HFFc6 (cell line): ENCODE data around the gene ITSN2. TPM values are rescaled to one million over a fixed set of nuclear protein-coding genes. Genes with fewer than 3 reads are reported as not detected.

Experiments
- DNase-seq: peaks from one replicate; pipeline ENCODE4 v3.0.0-alpha.2; 2018
- H3K27ac Mint-ChIP-seq: 2 replicates; pipeline ENCODE4 v1.8.0; 2020; ENCODE audit warnings: mild to moderate bottlenecking, mixed read lengths
- H3K27me3 Mint-ChIP-seq: 2 replicates; pipeline ENCODE4 v1.8.0; 2021; ENCODE audit warnings: mild to moderate bottlenecking, moderate library complexity, mixed read lengths; ENCODE audit not compliant: insufficient read depth
- H3K36me3 Mint-ChIP-seq: 2 replicates; pipeline ENCODE4 v1.8.0; 2021; ENCODE audit warnings: low read depth, mixed read lengths
- H3K4me1 Mint-ChIP-seq: 2 replicates; pipeline ENCODE4 v1.8.0; 2020; ENCODE audit warnings: low read depth, mixed read lengths
- H3K4me3 Mint-ChIP-seq: 2 replicates; pipeline ENCODE4 v1.8.0; 2020; ENCODE audit warnings: mild to moderate bottlenecking, moderate library complexity, mixed read lengths
- H3K9me3 Mint-ChIP-seq: 2 replicates; pipeline ENCODE4 v1.8.0; 2020; ENCODE audit warnings: mild to moderate bottlenecking, mixed read lengths
- total RNA-seq, 6 experiments: library from RNA; stranded (reverse); fragmentation: NEBNext Ultra II Directional; extraction: Animal tissue kit (Norgen Biotek cat#: 25700); gene quantifications; 2 replicates in 1 of 6; 3 replicates in 5 of 6; pipeline ENCODE4 v1.2.3, GENCODE V29; 2021
- TF ChIP-seq, protein P1 (sequence below): fragments of 200-600 bp; sonication (generic); IDR thresholded peaks from 2 replicates; pipeline ENCODE4 v1.5.0; 2021; ENCODE audit warnings: antibody characterized with exemption, mild to moderate bottlenecking

The ITSN2 gene
- total RNA-seq, 6 experiments from 2014 or later: 26.2 to 32.3 (median 29.5) TPM

DNA sequence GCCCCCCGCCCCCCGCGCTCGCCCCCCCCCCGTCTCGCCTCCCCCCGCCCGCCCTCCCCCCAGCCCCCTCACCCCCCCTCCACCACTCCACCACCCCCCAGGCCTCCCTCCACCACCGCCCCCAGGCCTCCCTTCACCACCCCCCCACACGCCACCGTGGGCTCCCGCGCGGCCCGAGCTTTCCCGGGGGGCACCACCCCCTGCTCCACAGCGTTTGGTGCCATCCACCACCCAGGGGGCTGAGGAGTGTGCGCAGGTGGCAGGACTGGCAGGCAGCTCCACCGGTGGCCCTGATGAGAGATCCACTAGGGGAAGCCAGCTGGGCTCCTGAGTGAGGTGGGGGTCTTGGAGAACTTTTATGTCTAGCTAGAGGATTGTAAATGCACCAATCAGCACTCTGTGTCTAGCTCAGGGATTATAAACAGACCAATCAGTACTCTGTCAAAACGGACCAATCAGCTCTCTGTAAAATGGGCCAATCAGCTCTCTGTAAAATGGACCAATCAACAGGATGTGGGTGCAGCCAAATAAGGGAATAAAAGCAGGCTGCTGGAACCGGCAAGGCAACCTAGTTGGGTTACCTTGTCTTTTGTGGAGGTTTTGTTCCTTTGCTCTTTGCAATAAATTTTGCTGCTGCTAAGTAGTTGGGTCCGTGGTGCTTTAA is 43.0 kb upstream of the ITSN2 start:
- no peak overlapping the region for H3K4me3 Mint-ChIP-seq
- peaks cover 15% of the 10 kb centered on the region for H3K27me3 Mint-ChIP-seq
- no peaks in the 10 kb centered on the region for H3K36me3 Mint-ChIP-seq
- no peaks in the 10 kb centered on the region; the same call in 1 of the 2 replicates for H3K9me3 Mint-ChIP-seq
- H3K4me1 Mint-ChIP-seq: peaks cover 22% of the 10 kb centered on the region
- TF ChIP-seq, protein P1, sequence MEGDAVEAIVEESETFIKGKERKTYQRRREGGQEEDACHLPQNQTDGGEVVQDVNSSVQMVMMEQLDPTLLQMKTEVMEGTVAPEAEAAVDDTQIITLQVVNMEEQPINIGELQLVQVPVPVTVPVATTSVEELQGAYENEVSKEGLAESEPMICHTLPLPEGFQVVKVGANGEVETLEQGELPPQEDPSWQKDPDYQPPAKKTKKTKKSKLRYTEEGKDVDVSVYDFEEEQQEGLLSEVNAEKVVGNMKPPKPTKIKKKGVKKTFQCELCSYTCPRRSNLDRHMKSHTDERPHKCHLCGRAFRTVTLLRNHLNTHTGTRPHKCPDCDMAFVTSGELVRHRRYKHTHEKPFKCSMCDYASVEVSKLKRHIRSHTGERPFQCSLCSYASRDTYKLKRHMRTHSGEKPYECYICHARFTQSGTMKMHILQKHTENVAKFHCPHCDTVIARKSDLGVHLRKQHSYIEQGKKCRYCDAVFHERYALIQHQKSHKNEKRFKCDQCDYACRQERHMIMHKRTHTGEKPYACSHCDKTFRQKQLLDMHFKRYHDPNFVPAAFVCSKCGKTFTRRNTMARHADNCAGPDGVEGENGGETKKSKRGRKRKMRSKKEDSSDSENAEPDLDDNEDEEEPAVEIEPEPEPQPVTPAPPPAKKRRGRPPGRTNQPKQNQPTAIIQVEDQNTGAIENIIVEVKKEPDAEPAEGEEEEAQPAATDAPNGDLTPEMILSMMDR: no peak
- no peak for DNase-seq
- H3K27ac Mint-ChIP-seq: no peak overlapping the region

DNA sequence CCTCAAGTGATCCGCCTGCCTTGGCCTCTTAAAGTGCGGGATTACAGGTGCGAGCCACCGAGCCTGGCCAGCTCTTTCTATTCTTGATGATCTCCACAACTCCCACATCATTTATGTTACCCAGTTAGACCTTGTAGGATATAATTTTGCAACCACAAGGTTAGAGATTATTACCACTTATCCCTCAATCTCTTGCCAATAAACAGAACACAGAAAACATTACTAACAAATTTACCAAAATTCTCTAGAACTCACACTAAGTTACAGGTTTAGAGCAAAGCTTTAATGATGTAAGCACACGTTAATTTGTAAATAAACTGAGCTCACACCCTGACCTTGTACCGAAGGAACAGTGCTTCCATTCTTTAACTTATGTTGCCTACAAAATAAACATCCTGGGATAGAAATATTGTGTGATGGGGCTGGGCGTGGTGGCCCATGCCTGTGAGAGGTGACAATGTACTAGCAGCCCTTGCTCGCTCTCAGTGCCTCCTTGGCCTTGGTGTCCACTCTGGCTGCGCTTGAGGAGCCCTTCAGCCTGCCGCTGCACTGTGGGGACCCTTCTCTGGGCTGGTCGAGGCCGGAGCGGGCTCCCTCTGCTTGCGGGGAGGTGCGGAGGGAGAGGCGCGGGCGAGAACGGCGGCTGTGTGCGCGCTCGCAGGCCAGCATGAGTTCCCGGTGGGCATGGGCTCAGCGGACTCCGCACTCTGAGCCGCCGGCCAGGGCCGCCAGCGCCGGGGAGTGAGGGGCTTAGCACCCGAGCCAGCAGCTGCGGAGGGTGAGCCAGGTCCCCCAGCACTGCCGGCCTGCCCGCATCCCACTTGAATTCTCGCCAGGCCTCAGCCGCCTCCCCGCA is 42.1 kb upstream of the ITSN2 start:
- Mint-ChIP-seq H3K4me3 (no peak overlapping the region), H3K4me1 (peaks cover 22% of the 10 kb centered on the region), H3K36me3 (no peaks in the 10 kb centered on the region), H3K9me3 (no peaks in the 10 kb centered on the region; the same call in 1 of the 2 replicates), H3K27ac (no peak overlapping the region), H3K27me3 (peaks cover 15% of the 10 kb centered on the region)
- DNase-seq: no peak
- TF ChIP-seq, protein P1: no peak

DNA sequence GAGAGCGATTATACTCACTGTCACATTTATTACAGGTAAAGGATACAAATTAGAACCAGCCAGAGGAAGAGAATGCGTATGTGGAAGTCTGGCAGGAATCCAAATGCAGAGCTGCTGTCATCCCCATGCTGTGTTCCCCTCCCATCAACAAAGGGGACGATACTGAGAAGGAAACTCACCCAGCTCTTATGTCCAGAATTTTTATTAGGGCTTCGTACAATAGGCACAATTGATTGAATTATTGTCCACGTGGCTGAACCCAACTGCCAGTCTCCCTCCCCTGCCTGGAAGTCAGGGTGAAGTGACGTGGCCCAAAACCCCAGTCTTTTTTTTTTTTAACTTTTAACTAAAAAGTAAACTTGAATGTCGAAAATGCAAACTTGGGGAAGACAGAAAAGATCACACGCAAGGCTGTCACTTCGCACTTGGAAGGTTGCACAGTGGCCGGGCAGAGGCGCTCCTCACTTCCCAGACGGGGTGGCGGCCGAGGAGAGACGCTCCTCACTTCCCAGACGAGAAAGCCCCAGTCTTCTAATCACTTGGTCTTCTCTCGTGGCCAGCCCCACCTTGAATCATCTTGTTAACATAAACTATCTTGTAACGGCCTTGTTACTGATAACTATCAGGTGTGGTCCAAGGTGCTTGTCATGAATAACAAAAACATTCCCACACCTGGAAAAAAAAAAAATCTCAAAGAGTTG is 40.0 kb upstream of the ITSN2 start:
- Mint-ChIP-seq H3K27ac (no peak overlapping the region), H3K9me3 (no peaks in the 10 kb centered on the region; the same call in 1 of the 2 replicates), H3K4me1 (peaks cover 22% of the 10 kb centered on the region), H3K27me3 (peaks cover 15% of the 10 kb centered on the region), H3K36me3 (no peaks in the 10 kb centered on the region), H3K4me3 (no peak overlapping the region)
- no peak for DNase-seq
- TF ChIP-seq, protein P1: no peak

DNA sequence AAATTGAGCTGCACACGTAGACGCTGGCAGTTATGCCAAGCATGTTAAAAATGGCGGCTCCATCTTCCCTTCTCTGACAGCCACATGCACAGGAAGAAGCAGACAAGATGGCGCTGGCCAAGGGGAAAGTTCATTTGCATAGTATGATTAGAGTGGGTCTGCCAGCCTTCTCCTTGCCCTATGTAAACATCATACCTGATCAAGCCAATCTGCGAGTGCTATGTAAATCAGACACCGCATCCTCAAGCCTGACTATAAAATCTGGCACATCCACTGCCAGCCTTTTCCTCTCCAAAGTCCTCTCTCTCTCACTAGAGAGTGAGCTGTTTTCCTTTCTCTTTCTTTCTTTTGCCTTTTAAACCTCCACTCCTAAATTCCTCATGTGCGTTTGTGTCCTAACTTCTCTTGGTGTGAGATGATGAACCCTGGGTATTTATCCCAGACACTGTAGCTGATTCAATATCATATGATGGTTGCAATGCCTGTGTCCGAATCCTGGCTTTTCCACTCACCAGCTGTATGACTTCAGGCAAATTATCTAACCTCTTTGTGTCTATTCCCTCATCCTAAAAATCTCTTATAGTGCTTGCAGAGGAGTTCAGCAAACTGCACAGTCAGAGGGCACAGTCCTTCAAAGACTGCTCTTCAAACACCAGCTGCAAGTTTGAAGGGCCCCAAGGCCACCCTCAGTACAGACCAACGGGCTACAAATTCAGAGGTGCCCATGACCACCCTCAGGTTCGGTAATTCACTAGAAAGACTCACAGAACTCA is 39.3 kb upstream of the ITSN2 start:
- DNase-seq: no peak
- no peaks in the 10 kb centered on the region; the same call in 1 of the 2 replicates for H3K9me3 Mint-ChIP-seq

More for the DNA sequence above, 39.3 kb upstream of the ITSN2 start:
- H3K4me1 Mint-ChIP-seq: peaks cover 20% of the 10 kb centered on the region
- TF ChIP-seq, protein P1: no peak
- H3K27ac Mint-ChIP-seq: no peak overlapping the region
- H3K27me3 Mint-ChIP-seq: peaks cover 15% of the 10 kb centered on the region
- no peaks in the 10 kb centered on the region for H3K36me3 Mint-ChIP-seq
- peak overlapping the region; percentile 2; the same call in 1 of the 2 replicates for H3K4me3 Mint-ChIP-seq
